Measurements from ENCODE around the gene TBCA.

DNA sequence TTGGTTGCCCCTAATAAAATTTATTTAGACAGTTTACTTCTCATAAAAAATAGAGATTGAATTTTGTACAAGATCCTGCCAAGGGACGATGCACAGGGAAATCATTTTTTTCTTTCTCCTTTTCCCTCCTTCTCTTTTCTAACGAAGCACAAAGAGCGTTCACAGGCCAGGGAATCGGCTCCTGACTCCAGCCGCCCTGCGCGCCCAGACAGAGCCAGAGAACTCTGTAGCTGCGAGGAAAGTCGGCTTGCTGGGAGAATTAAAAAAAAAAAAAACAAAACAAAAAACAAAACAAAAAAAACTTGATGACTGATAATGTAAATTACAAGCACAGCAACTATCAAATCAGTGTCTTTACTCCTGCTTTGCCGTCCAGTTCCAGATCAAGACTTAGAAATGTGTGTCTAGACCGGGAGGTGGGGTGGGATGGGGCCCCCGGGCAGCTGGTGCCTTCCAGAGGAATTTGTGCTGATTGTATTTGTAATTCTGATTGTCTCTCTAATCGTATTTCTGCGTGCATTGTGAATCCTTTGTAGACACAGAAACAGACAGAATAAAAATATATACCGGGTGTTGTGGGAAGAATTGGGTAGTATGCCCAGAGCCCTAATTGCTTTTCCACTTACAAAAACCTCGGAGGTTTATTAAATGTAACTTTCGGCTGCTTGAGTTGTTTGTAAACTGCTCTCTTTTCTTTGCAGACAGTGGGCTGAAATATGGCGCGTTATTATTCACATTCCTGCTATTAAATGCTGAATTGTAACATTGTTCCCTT is 134.0 kb downstream of the TBCA start:
- TF ChIP-seq EP300 (IDR thresholded peaks at IDR 0.05; ENCODE audit: borderline replicate concordance in 1 of 2, low read depth in 1 of 2, low read length in 1 of 2) (no peak), FOXJ3 (CRISPR knock-in tag; IDR thresholded peaks at IDR 0.05) (no peak), CTCF (IDR thresholded peaks at IDR 0.05) (no peak)
